ENCODE results near the gene MRPL53. TPM values are rescaled to one million over a fixed set of nuclear protein-coding genes. Genes with fewer than 3 reads are reported as not detected.
"Not testable (repeated sequence)": the region's sequence is repeated elsewhere in the genome, so short reads cannot be mapped to it uniquely, and the experiment has no call there.

The MRPL53 gene
- total and polyA plus RNA-seq, 9 donors, result 52.5 to 87.9 (median 81.1) TPM

GRCh38 chr2:74496997-74497776 is 24.7 kb upstream of the MRPL53 start:
- Histone ChIP-seq H3K27ac (ENCODE audit: low read length) (no peak overlapping the region), H3K4me1 (ENCODE audit: control insufficient read depth, insufficient read depth, low read length) (peaks cover 36% of the 10 kb centered on the region), H3K27me3 (ENCODE audit: control insufficient read depth, insufficient read depth, low read length) (peaks cover 58% of the 10 kb centered on the region), H3K36me3 (ENCODE audit: control insufficient read depth, insufficient read depth, low read length) (peaks cover 27% of the 10 kb centered on the region), H3K9me3 (replicated peaks; ENCODE audit: control insufficient read depth, low read depth, low read length) (no peaks in the 10 kb centered on the region), H3K4me3 (ENCODE audit: low read length) (peak overlapping the region; percentile 42)
- peak; percentile 19 for DNase-seq
- WGBS (ENCODE audit: insufficient coverage), result 19% methylated on average over 13 of the region's 19 CpGs

GRCh38 chr2:74495440-74495839 is 23.0 kb upstream of the MRPL53 start:
- Histone ChIP-seq H3K27me3 (ENCODE audit: control insufficient read depth, insufficient read depth, low read length) (peaks cover 41% of the 10 kb centered on the region), H3K4me3 (ENCODE audit: low read length) (no peak overlapping the region), H3K36me3 (ENCODE audit: control insufficient read depth, insufficient read depth, low read length) (peaks cover 44% of the 10 kb centered on the region), H3K27ac (ENCODE audit: low read length) (no peak overlapping the region), H3K4me1 (ENCODE audit: control insufficient read depth, insufficient read depth, low read length) (peaks cover 33% of the 10 kb centered on the region), H3K9me3 (replicated peaks; ENCODE audit: control insufficient read depth, low read depth, low read length) (no peaks in the 10 kb centered on the region)
- 100% methylated on average over 1 of the region's 1 CpG for WGBS (ENCODE audit: insufficient coverage)
- no peak for DNase-seq

- peaks cover 61% of the 10 kb centered on the region for H3K36me3 ChIP-seq (ENCODE audit: control insufficient read depth, insufficient read depth, low read length)
Measured at GRCh38 chr2:74493546-74493945, 21.1 kb upstream of the MRPL53 start.

GRCh38 chr2:74491648-74492544 is 19.4 kb upstream of the MRPL53 start:
- H3K36me3 ChIP-seq (ENCODE audit: control insufficient read depth, insufficient read depth, low read length), result peaks cover 65% of the 10 kb centered on the region

More at GRCh38 chr2:74493546-74493945, 21.1 kb upstream of the MRPL53 start:
- no peak for DNase-seq
- Histone ChIP-seq H3K9me3 (replicated peaks; ENCODE audit: control insufficient read depth, low read depth, low read length) (no peaks in the 10 kb centered on the region), H3K4me1 (ENCODE audit: control insufficient read depth, insufficient read depth, low read length) (peaks cover 14% of the 10 kb centered on the region), H3K27me3 (ENCODE audit: control insufficient read depth, insufficient read depth, low read length) (peaks cover 22% of the 10 kb centered on the region), H3K27ac (ENCODE audit: low read length) (no peak overlapping the region), H3K4me3 (ENCODE audit: low read length) (no peak overlapping the region)
- 100% methylated on average over 2 of the region's 3 CpGs for WGBS (ENCODE audit: insufficient coverage)

GRCh38 chr2:74489906-74490305 is 17.4 kb upstream of the MRPL53 start:
- DNase-seq, result no peak
- Histone ChIP-seq H3K27me3 (ENCODE audit: control insufficient read depth, insufficient read depth, low read length) (no peaks in the 10 kb centered on the region), H3K36me3 (ENCODE audit: control insufficient read depth, insufficient read depth, low read length) (peaks cover 68% of the 10 kb centered on the region), H3K9me3 (replicated peaks; ENCODE audit: control insufficient read depth, low read depth, low read length) (no peaks in the 10 kb centered on the region), H3K4me3 (ENCODE audit: low read length) (no peak overlapping the region), H3K27ac (ENCODE audit: low read length) (no peak overlapping the region), H3K4me1 (ENCODE audit: control insufficient read depth, insufficient read depth, low read length) (no peaks in the 10 kb centered on the region)
- WGBS (ENCODE audit: insufficient coverage), result 93% methylated on average over 3 of the region's 9 CpGs

More at GRCh38 chr2:74491648-74492544, 19.4 kb upstream of the MRPL53 start:
- Histone ChIP-seq H3K9me3 (replicated peaks; ENCODE audit: control insufficient read depth, low read depth, low read length) (no peaks in the 10 kb centered on the region), H3K27ac (ENCODE audit: low read length) (no peak overlapping the region), H3K4me1 (ENCODE audit: control insufficient read depth, insufficient read depth, low read length) (no peaks in the 10 kb centered on the region), H3K27me3 (ENCODE audit: control insufficient read depth, insufficient read depth, low read length) (peaks cover 5% of the 10 kb centered on the region), H3K4me3 (ENCODE audit: low read length) (no peak overlapping the region)
- 94% methylated on average over 11 of the region's 12 CpGs for WGBS (ENCODE audit: insufficient coverage)
- no peak for DNase-seq

- DNase-seq, result no peak
- H3K9me3 ChIP-seq (replicated peaks; ENCODE audit: control insufficient read depth, low read depth, low read length), result no peaks in the 10 kb centered on the region
- no peak overlapping the region for H3K27ac ChIP-seq (ENCODE audit: low read length)
- 85% methylated on average over 2 of the region's 9 CpGs for WGBS (ENCODE audit: insufficient coverage)
- H3K27me3 ChIP-seq (ENCODE audit: control insufficient read depth, insufficient read depth, low read length), result no peaks in the 10 kb centered on the region
- peaks cover 2% of the 10 kb centered on the region for H3K4me1 ChIP-seq (ENCODE audit: control insufficient read depth, insufficient read depth, low read length)
- H3K4me3 ChIP-seq (ENCODE audit: low read length), result no peak overlapping the region
- peaks cover 62% of the 10 kb centered on the region for H3K36me3 ChIP-seq (ENCODE audit: control insufficient read depth, insufficient read depth, low read length)
Measured at GRCh38 chr2:74488643-74489481, 16.4 kb upstream of the MRPL53 start.

GRCh38 chr2:74486141-74486540 is 13.7 kb upstream of the MRPL53 start:
- Histone ChIP-seq H3K27me3 (ENCODE audit: control insufficient read depth, insufficient read depth, low read length) (no peaks in the 10 kb centered on the region), H3K36me3 (ENCODE audit: control insufficient read depth, insufficient read depth, low read length) (peaks cover 35% of the 10 kb centered on the region), H3K27ac (ENCODE audit: low read length) (no peak overlapping the region), H3K4me1 (ENCODE audit: control insufficient read depth, insufficient read depth, low read length) (peaks cover 18% of the 10 kb centered on the region), H3K9me3 (replicated peaks; ENCODE audit: control insufficient read depth, low read depth, low read length) (no peaks in the 10 kb centered on the region), H3K4me3 (ENCODE audit: low read length) (no peak overlapping the region)
- DNase-seq, result no peak
- WGBS (ENCODE audit: insufficient coverage), result 100% methylated on average over 1 of the region's 2 CpGs

GRCh38 chr2:74483675-74484164 is 11.2 kb upstream of the MRPL53 start:
- not testable (repeated sequence) for H3K9me3 ChIP-seq (replicated peaks; ENCODE audit: control insufficient read depth, low read depth, low read length); DNase-seq; H3K27ac ChIP-seq (ENCODE audit: low read length); H3K27me3 ChIP-seq (ENCODE audit: control insufficient read depth, insufficient read depth, low read length)
- WGBS (ENCODE audit: insufficient coverage), result 76% methylated on average over 16 of the region's 19 CpGs
- Histone ChIP-seq H3K4me1 (ENCODE audit: control insufficient read depth, insufficient read depth, low read length) (peaks cover 24% of the 10 kb centered on the region), H3K4me3 (ENCODE audit: low read length) (peak overlapping the region; percentile 86), H3K36me3 (ENCODE audit: control insufficient read depth, insufficient read depth, low read length) (peaks cover 27% of the 10 kb centered on the region)

GRCh38 chr2:74482801-74483674 is 10.6 kb upstream of the MRPL53 start, which contains the start of the genes CCDC142 and TTC31:
Gene CCDC142, minus strand, starts transcription at chr2:74482998. Its CDS starts 161 bp downstream, at chr2:74482837.
Gene TTC31, plus strand, starts transcription at chr2:74483081. Its CDS starts 15 bp downstream, at chr2:74483096.
- peaks cover 23% of the 10 kb centered on the region for H3K36me3 ChIP-seq (ENCODE audit: control insufficient read depth, insufficient read depth, low read length)
- no peaks in the 10 kb centered on the region for H3K9me3 ChIP-seq (replicated peaks; ENCODE audit: control insufficient read depth, low read depth, low read length)
- peak; percentile 99 for DNase-seq
- peak within 1 kb of the TSS; percentile 86 for H3K4me3 ChIP-seq (ENCODE audit: low read length)
- H3K27ac ChIP-seq (ENCODE audit: low read length), result peak within 1 kb of the TSS; percentile 96
- 1% methylated on average over 45 of the region's 50 CpGs for WGBS (ENCODE audit: insufficient coverage)
- no peaks in the 10 kb centered on the region for H3K27me3 ChIP-seq (ENCODE audit: control insufficient read depth, insufficient read depth, low read length)
- peaks cover 24% of the 10 kb centered on the region for H3K4me1 ChIP-seq (ENCODE audit: control insufficient read depth, insufficient read depth, low read length)
